Measurements from ENCODE around the gene OR5AS1.

DNA sequence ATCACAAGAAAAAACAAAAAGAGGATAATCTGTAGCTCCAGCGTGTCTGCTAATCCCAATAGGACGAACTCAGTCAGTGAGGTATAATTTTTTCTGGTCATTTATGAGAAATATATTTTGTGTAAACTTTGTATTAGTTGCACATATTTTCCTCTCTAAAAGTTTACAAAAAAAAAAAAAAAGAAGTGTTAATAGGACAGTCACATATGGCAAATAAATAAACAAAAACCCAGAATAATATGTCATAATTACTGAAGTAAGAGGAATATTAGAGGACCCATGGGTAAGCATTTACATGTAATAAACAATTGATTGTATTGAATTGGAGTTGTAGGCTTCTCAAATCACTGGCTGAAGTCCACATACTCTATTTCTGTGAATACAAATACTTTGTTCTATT lies 32.9 kb upstream of the OR5AS1 start, which contains the start of gene OR5F1:
- no peak for TF ChIP-seq CTCF (IDR thresholded peaks at IDR 0.05)
- no peak for TF ChIP-seq POLR2AphosphoS5 (IDR thresholded peaks at IDR 0.05)
